Activated CD4-positive, alpha-beta T cell treated with anti-CD3 and anti-CD28 coated beads, Interleukin-2, amount 10 ng/mL, durations not matched to agents 24 days and 14 days (primary cell): ENCODE measurements around the gene ADSL. TPM values are rescaled to one million over a fixed set of nuclear protein-coding genes. Genes with fewer than 3 reads are reported as not detected.
"Not testable (repeated sequence)": the region's sequence is repeated elsewhere in the genome, so short reads cannot be mapped to it uniquely, and the experiment has no call there.

ENCODE experiments used
- DNase-seq: peaks from one replicate; pipeline ENCODE4 v3.0.0; 2022
- H3K27ac Mint-ChIP-seq: one replicate; pipeline ENCODE4 v1.8.0; 2022; ENCODE audit warnings: mild to moderate bottlenecking, mixed read lengths
- H3K27me3 Mint-ChIP-seq: one replicate; pipeline ENCODE4 v1.8.0; 2022; ENCODE audit warnings: mixed read lengths
- H3K36me3 Mint-ChIP-seq: one replicate; pipeline ENCODE4 v1.8.0; 2022; ENCODE audit warnings: low read depth, mild to moderate bottlenecking, mixed read lengths
- H3K4me1 Mint-ChIP-seq: one replicate; pipeline ENCODE4 v1.8.0; 2021; ENCODE audit warnings: mixed read lengths
- H3K4me3 Mint-ChIP-seq: one replicate; pipeline ENCODE4 v1.8.0; 2022; ENCODE audit warnings: mild to moderate bottlenecking, moderate library complexity, mixed read lengths
- H3K9me3 Mint-ChIP-seq: one replicate; pipeline ENCODE4 v1.8.0; 2021; ENCODE audit warnings: mixed read lengths
- intact Hi-C: fragments of 100-400 bp; cut with micrococcal nuclease; formaldehyde crosslinking; loops from one replicate; pipeline ENCODE4 v1.15.1; 2023
- total RNA-seq: library from RNA; stranded (reverse); gene quantifications from 2 replicates; pipeline ENCODE4 v1.2.3, GENCODE V29; 2022

ADSL gene
- total RNA-seq = 172 and 173 TPM in 2 replicates

- no peaks in the 10 kb centered on the region for H3K9me3 Mint-ChIP-seq
- peak within 1 kb of the TSS; percentile 93 for H3K4me3 Mint-ChIP-seq
- H3K27me3 Mint-ChIP-seq = no peaks in the 10 kb centered on the region
- H3K36me3 Mint-ChIP-seq = peaks cover 19% of the 10 kb centered on the region
- peaks cover 38% of the 10 kb centered on the region for H3K4me1 Mint-ChIP-seq
- peak within 1 kb of the TSS; percentile 97 for H3K27ac Mint-ChIP-seq
- intact Hi-C loops = loop anchor here (1.0 to 5.0 kb wide), 10 partner anchors 14 to 814 kb away; partner anchors contain the start of genes RPS19BP1 and TNRC6B
- peak; percentile 96 for DNase-seq
Observed at GRCh38 chr22:40346185-40347118, at the start of gene ADSL. TSS of gene ADSL (plus strand) at chr22:40346500. CDS start at chr22:40346559, 59 bp downstream.

DNA sequence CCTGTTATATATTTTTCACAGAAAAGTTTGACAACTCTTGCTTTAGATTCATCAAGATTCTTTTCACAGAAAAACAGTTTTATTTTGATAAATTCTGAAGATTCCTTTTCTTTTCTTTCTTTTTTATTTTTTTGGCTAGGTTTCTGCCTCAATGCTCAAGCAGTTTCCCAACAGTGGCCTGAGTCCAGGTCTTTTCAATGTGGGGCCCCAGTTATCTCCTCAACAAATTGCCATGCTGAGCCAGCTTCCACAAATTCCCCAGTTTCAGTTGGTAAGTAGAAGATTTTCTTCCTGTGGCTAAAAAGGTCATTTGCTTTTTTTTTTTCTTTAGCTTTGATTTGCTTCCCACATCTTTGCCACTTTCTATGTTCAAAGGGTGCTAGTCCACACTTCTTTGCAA lies 46.0 kb upstream of the ADSL start:
- no peak for DNase-seq
- H3K27ac Mint-ChIP-seq = no peak overlapping the region

DNA sequence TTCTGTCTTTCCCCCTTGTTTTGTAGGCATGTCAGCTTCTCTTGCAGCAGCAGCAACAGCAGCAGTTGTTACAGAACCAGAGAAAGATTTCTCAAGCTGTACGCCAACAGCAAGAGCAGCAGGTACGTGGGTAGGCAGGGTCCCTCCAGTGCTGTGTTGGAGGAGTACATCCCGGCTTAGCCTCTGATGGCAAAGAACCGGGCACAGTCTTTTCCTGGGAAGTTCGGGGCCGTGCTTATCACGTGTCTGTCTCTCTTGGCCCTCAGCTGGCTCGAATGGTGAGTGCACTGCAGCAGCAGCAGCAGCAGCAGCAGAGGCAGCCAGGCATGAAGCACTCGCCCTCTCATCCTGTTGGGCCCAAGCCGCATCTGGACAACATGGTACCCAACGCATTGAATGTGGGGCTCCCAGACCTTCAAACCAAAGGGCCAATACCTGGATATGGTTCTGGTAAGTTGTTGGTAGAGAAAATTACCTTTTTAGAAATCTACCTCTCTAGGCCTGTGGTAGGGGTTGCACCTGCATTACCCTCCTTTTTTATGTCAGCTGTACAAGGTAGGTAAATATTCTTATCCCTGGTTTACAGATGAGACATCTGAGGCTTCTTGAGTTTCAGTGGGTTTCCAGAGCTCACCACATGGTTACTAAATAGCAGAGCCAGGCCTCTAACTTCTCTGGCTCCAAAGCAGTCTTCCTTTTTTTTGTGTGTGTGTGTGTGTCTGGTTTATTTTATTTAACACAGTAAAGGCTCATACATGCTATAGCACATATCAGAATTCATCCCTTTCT lies 45.2 kb upstream of the ADSL start:
- DNase-seq = no peak
- intact Hi-C loops = no loop called here
- Mint-ChIP-seq H3K27ac (no peak overlapping the region), H3K9me3 (no peaks in the 10 kb centered on the region), H3K4me3 (no peak overlapping the region), H3K4me1 (peaks cover 16% of the 10 kb centered on the region), H3K27me3 (no peaks in the 10 kb centered on the region), H3K36me3 (peaks cover 41% of the 10 kb centered on the region)

More for the DNA sequence above, 46.0 kb upstream of the ADSL start:
- no peaks in the 10 kb centered on the region for H3K9me3 Mint-ChIP-seq
- H3K4me1 Mint-ChIP-seq = peaks cover 12% of the 10 kb centered on the region
- no peak overlapping the region for H3K4me3 Mint-ChIP-seq
- peaks cover 44% of the 10 kb centered on the region for H3K36me3 Mint-ChIP-seq
- intact Hi-C loops = no loop called here
- no peaks in the 10 kb centered on the region for H3K27me3 Mint-ChIP-seq

DNA sequence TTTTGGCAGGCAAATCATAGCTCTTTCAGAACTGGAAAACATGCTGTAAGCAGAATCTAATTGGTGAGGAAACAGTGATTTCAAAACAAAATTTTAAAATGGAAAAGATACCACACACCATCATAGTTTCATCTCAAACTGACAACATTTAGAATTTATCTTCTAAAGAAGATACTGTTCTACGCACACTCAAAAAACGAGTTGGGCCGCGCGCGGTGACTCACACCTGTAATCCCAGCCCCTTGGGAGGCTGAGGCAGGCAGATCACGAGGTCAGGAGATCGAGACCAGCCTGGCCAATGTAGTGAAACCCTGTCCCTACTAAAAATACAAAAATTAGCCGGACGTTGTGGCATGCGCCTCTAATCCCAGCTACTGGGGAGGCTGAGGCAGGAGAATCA lies 44.2 kb upstream of the ADSL start:
- H3K27me3 Mint-ChIP-seq = no peaks in the 10 kb centered on the region
- peaks cover 16% of the 10 kb centered on the region for H3K4me1 Mint-ChIP-seq
- intact Hi-C loops = no loop called here
- H3K9me3 Mint-ChIP-seq = no peaks in the 10 kb centered on the region
- DNase-seq = no peak
- H3K4me3 Mint-ChIP-seq = no peak overlapping the region
- peaks cover 36% of the 10 kb centered on the region for H3K36me3 Mint-ChIP-seq
- no peak overlapping the region for H3K27ac Mint-ChIP-seq

DNA sequence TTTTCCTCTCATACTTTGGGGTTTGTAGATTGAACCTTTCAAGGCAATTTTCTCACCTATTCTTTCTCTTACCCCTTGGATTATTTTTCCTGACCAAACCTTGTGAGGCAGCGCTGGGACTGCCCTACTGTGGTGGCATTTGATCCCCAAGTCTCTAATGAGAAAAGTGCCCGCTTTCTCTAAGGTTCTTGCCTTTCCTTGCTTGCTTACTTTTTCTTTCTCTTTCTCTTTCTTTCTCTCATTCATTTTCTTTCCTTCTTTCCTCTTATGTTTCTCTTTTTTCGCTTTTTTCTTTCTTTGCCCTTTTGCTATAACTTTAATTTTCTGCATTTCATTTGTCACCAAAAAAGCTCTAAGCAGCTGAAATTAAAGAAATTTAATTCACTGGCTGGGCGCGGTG lies 40.7 kb upstream of the ADSL start:
- H3K27me3 Mint-ChIP-seq = no peaks in the 10 kb centered on the region
- H3K9me3 Mint-ChIP-seq = no peaks in the 10 kb centered on the region
- peak overlapping the region; percentile 26 for H3K27ac Mint-ChIP-seq
- intact Hi-C loops = no loop called here
- H3K4me1 Mint-ChIP-seq = peaks cover 32% of the 10 kb centered on the region
- DNase-seq = no peak
- H3K4me3 Mint-ChIP-seq = no peak overlapping the region
- H3K36me3 Mint-ChIP-seq = peaks cover 44% of the 10 kb centered on the region

GRCh38 chr22:40308999-40309573 lies 37.2 kb upstream of the ADSL start:
- Mint-ChIP-seq H3K36me3 (peaks cover 49% of the 10 kb centered on the region), H3K4me1 (peaks cover 24% of the 10 kb centered on the region), H3K9me3 (no peaks in the 10 kb centered on the region), H3K27ac (no peak overlapping the region), H3K27me3 (no peaks in the 10 kb centered on the region), H3K4me3 (peak overlapping the region; percentile 35)
- DNase-seq = no peak
- intact Hi-C loops = no loop called here

- intact Hi-C loops = no loop called here
- H3K36me3 Mint-ChIP-seq = peaks cover 53% of the 10 kb centered on the region
- no peaks in the 10 kb centered on the region for H3K27me3 Mint-ChIP-seq
- no peak overlapping the region for H3K27ac Mint-ChIP-seq
- no peaks in the 10 kb centered on the region for H3K9me3 Mint-ChIP-seq
- peaks cover 24% of the 10 kb centered on the region for H3K4me1 Mint-ChIP-seq
- no peak for DNase-seq
- no peak overlapping the region for H3K4me3 Mint-ChIP-seq
Observed at GRCh38 chr22:40309631-40310030, 36.7 kb upstream of the ADSL start.

- Mint-ChIP-seq H3K9me3 (no peaks in the 10 kb centered on the region), H3K36me3 (peaks cover 56% of the 10 kb centered on the region), H3K27me3 (no peaks in the 10 kb centered on the region), H3K4me1 (peaks cover 25% of the 10 kb centered on the region), H3K27ac (no peak overlapping the region), H3K4me3 (no peak overlapping the region)
- intact Hi-C loops = no loop called here
- DNase-seq = no peak
Observed at GRCh38 chr22:40310081-40310767, 36.1 kb upstream of the ADSL start.

DNA sequence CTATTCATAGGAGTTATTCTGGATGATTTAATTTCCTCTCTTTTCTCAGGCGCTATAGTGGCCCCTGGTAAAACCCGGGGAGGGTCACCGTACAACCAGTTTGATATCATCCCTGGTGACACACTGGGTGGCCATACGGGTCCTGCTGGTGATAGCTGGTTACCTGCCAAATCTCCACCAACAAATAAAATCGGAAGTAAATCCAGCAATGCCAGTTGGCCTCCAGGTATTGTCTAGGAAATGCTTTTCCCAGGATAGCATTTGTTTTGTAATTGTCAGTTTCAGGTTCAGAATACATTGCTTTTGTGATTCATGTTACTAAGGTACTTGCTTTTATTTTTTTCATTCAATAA lies 35.6 kb upstream of the ADSL start:
- intact Hi-C loops = no loop called here

GRCh38 chr22:40311646-40312045 lies 34.7 kb upstream of the ADSL start:
- intact Hi-C loops, H3K27ac Mint-ChIP-seq, H3K9me3 Mint-ChIP-seq, H3K27me3 Mint-ChIP-seq, DNase-seq, H3K4me3 Mint-ChIP-seq: not testable (repeated sequence)
- H3K36me3 Mint-ChIP-seq = peaks cover 62% of the 10 kb centered on the region
- peaks cover 27% of the 10 kb centered on the region for H3K4me1 Mint-ChIP-seq

More for the DNA sequence above, 35.6 kb upstream of the ADSL start:
- Mint-ChIP-seq H3K4me1 (peaks cover 26% of the 10 kb centered on the region), H3K27ac (no peak overlapping the region), H3K4me3 (no peak overlapping the region), H3K27me3 (no peaks in the 10 kb centered on the region), H3K9me3 (no peaks in the 10 kb centered on the region), H3K36me3 (peaks cover 58% of the 10 kb centered on the region)
- no peak for DNase-seq

- Mint-ChIP-seq H3K4me3 (no peak overlapping the region), H3K27me3 (no peaks in the 10 kb centered on the region), H3K27ac (no peak overlapping the region), H3K36me3 (peaks cover 66% of the 10 kb centered on the region), H3K9me3 (no peaks in the 10 kb centered on the region), H3K4me1 (peaks cover 29% of the 10 kb centered on the region)
- no peak for DNase-seq
- intact Hi-C loops = no loop called here
Observed at GRCh38 chr22:40312050-40312449, 34.2 kb upstream of the ADSL start.

DNA sequence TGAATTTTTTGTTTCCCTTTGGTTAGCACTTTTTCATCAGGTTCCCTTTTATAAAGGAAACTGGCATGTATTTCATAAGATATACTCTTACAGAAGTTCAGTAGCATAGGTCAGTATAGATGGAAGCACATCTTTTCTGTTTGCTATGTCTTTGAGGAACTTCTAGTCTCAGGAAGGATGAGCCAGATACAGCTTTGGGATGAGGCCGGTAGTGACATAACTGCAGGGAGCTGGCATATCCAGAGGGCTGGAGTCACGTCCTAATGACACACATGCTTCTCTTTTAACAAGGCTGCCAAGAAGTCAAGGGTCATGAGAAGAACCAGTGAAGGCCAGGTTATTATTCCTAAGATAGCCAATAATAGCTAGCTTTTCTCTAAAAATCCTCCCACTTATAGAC lies 33.3 kb upstream of the ADSL start:
- no peak for DNase-seq
- H3K4me1 Mint-ChIP-seq = peaks cover 24% of the 10 kb centered on the region
- H3K27ac Mint-ChIP-seq = no peak overlapping the region
- no peaks in the 10 kb centered on the region for H3K27me3 Mint-ChIP-seq
- intact Hi-C loops = no loop called here
- H3K36me3 Mint-ChIP-seq = peaks cover 66% of the 10 kb centered on the region
- no peak overlapping the region for H3K4me3 Mint-ChIP-seq
- H3K9me3 Mint-ChIP-seq = no peaks in the 10 kb centered on the region

DNA sequence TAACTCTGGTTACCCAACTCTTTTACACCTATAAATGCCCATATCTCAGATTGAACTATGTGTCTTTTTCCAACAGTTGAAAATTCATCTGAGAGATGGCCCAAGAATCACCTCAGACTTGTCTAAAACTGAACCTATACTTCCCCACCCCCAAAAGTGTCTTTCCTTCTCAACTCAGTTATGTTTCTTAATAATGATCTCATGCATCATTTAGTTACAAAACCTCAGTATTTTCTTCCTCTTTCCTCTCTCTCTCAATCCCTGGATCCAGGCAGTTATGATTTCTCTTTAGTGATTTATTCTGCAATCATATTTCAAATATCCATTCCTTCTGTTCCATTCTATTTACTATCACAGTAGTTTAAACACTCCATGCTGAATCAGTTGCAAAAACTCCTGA lies 32.3 kb upstream of the ADSL start:
- intact Hi-C loops = no loop called here
- DNase-seq = no peak
- H3K9me3 Mint-ChIP-seq = no peaks in the 10 kb centered on the region
- H3K36me3 Mint-ChIP-seq = peaks cover 64% of the 10 kb centered on the region
- H3K27ac Mint-ChIP-seq = no peak overlapping the region
- H3K4me3 Mint-ChIP-seq = no peak overlapping the region
- H3K4me1 Mint-ChIP-seq = peaks cover 16% of the 10 kb centered on the region
- H3K27me3 Mint-ChIP-seq = no peaks in the 10 kb centered on the region
